ENCODE measurements around the gene OPN1MW2.
"Not testable (repeated sequence)": the region's sequence is repeated elsewhere in the genome, so short reads cannot be mapped to it uniquely, and the experiment has no call there.

Gene OPN1MW2

DNA sequence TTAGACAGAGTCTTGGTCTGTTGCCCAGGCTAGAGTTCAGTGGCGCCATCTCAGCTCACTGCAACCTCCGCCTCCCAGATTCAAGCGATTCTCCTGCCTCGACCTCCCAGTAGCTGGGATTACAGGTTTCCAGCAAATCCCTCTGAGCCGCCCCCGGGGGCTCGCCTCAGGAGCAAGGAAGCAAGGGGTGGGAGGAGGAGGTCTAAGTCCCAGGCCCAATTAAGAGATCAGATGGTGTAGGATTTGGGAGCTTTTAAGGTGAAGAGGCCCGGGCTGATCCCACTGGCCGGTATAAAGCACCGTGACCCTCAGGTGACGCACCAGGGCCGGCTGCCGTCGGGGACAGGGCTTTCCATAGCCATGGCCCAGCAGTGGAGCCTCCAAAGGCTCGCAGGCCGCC is at the start of gene OPN1MW2:
OPN1MW2 (plus strand) TSS at position 301 of the 400 bp plus-strand sequence; CDS start at position 361, 60 bp downstream.
- DNase-seq: not testable (repeated sequence)

DNA sequence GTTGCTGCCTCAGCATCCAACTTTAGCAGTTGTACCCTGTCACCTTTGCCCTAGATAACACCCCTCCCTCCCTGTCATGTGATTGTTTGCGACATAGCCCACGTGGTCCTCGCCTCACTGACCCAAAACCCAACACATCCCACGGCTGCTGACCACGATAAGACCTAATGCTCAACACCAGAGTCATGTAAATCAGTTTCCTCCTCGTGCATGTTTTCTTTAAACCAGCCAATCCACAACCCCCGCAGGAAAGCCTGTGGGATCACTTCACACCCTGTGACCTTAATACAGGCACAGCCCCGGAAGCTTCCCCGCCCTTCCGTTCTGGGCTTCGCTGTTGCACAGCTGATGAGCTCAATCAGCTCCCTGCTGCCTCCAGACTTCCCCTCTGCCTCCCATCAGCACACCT is 47.0 kb upstream of the OPN1MW2 start:
- DNase-seq: not testable (repeated sequence)

GRCh38 chrX:154174356-154174755 is 45.2 kb upstream of the OPN1MW2 start:
- DNase-seq: not testable (repeated sequence)

DNA sequence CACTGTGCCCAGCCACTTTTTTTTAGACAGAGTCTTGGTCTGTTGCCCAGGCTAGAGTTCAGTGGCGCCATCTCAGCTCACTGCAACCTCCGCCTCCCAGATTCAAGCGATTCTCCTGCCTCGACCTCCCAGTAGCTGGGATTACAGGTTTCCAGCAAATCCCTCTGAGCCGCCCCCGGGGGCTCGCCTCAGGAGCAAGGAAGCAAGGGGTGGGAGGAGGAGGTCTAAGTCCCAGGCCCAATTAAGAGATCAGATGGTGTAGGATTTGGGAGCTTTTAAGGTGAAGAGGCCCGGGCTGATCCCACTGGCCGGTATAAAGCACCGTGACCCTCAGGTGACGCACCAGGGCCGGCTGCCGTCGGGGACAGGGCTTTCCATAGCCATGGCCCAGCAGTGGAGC is 37.3 kb upstream of the OPN1MW2 start, which contains the start of gene OPN1MW:
OPN1MW (plus strand) TSS at position 301 of the 400 bp plus-strand sequence; CDS start at position 383, 82 bp downstream.
- DNase-seq: not testable (repeated sequence)

GRCh38 chrX:154183794-154184193 is 35.8 kb upstream of the OPN1MW2 start:
- DNase-seq: not testable (repeated sequence)

- not testable (repeated sequence) for DNase-seq
Observed at GRCh38 chrX:154192846-154193245, 26.7 kb upstream of the OPN1MW2 start.

DNA sequence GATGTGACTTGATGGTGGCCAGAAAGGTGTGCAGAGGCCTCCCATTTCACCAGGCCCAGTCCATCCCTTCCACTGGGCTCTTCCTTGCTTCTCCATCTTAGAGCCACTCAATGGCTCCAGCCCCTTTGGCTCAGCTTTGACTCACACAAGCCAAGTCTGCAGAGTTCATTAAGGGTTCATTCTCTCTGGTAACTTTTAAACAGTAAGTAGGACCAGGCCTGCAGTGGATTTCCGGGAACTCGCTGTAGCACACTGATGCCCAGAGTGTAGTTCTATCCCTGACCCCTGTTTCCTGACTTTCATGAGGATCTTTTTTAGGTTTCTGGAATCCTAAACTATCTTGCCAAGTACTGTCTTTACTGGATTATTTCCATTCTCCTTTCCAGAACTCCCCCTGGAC is 25.2 kb upstream of the OPN1MW2 start:
- not testable (repeated sequence) for DNase-seq

DNA sequence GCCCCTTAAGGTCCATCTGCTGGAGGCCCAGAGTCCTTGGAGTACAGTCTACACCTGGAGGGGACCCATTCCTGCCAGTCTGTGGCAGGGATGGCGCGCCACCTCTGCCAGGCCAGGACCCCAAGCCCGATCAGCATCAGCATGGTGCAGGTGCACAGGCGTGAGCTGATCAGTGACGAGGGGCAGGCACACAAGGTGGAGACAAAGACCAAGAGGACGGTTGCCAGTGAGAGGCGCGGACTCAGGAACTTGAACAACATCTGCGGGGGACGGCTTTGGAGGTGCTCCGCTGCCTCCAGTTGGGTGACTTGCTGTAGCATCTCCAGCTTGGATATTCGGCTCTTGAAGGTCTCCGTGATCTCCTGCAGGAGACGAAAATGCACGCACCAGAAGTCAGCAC is 23.1 kb upstream of the OPN1MW2 start:
- not testable (repeated sequence) for DNase-seq

DNA sequence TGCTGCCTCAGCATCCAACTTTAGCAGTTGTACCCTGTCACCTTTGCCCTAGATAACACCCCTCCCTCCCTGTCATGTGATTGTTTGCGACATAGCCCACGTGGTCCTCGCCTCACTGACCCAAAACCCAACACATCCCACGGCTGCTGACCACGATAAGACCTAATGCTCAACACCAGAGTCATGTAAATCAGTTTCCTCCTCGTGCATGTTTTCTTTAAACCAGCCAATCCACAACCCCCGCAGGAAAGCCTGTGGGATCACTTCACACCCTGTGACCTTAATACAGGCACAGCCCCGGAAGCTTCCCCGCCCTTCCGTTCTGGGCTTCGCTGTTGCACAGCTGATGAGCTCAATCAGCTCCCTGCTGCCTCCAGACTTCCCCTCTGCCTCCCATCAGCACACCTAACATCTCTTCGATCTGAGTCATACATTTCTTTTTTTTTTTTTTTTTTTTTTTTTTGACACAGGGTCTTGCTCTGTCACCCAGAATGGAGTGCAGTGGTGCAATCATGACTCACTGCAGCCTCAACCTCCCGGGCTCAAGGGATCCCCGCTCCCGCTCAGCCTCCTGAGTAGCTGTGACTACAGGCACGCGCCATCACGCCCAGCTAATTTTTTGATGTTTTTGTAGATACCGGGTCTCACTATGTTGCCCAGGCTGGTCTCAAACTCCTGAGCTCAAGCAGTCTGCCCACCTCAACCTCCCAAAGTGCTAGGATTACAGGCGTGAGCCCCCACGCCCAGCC is 9.7 kb upstream of the OPN1MW2 start:
- not testable (repeated sequence) for DNase-seq

- not testable (repeated sequence) for DNase-seq
Observed at GRCh38 chrX:154211057-154211456, 8.5 kb upstream of the OPN1MW2 start.

DNA sequence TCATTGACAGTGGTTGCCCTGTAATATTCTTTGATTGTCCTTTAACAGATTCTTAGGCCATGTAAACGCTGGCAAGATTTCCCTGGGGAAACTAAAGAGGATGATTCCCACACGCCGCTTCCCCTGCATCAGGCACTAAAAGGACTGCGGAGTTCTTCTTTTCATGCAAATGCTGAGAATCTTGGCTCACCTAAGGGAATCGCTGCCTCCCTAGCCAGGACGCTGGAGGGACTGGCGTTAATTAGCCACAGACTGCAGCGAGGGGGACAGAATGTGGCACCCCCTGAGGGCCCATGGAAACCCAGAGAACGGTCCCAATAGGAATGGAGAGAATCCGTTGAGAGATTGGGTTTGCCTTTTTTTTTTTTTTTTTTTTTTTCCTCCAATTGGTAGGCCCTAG is 8.1 kb upstream of the OPN1MW2 start:
- not testable (repeated sequence) for DNase-seq

DNA sequence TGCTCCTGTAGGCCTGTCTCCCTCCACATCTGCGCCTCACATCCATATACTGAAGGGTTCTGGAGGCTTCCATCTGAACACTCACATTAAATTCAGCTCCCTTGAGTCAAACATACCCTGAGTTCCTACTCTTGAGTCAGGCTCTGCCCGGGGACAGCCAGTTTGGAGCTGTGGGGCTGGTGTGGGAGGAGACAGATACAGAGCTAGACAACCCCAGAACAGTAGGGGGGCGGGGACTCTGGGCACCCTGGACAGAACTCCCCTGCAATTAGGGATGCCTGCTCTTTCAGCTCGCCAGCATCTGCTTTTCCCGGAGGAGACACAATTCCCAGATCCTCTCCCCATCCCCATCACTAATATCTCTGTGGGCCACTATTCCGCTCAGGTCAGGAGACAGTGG is 5.7 kb downstream of the OPN1MW2 start:
- DNase-seq: not testable (repeated sequence)

DNA sequence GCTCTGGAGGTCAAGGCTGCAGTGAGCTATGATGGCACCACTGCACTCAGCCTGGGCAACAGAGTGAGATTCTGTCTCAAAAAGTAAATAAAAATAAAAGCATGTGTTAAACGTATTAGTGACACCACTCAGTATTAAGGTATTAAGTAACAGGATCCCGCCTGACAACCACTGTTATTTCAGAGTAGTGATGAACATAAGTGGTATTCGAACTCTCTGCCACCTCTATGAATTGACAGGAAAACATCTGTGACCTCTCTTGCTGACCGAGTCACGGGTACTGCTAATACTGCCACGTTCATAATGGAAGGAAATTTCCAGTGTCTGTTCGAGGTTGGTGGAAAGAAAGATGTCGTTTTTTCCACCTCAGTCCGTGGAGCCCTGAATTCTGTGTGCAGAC is 7.2 kb downstream of the OPN1MW2 start:
- DNase-seq: not testable (repeated sequence)

GRCh38 chrX:154231443-154231842 is 11.9 kb downstream of the OPN1MW2 start:
- not testable (repeated sequence) for DNase-seq

GRCh38 chrX:154233620-154234019 is 14.1 kb downstream of the OPN1MW2 start:
- DNase-seq: not testable (repeated sequence)

DNA sequence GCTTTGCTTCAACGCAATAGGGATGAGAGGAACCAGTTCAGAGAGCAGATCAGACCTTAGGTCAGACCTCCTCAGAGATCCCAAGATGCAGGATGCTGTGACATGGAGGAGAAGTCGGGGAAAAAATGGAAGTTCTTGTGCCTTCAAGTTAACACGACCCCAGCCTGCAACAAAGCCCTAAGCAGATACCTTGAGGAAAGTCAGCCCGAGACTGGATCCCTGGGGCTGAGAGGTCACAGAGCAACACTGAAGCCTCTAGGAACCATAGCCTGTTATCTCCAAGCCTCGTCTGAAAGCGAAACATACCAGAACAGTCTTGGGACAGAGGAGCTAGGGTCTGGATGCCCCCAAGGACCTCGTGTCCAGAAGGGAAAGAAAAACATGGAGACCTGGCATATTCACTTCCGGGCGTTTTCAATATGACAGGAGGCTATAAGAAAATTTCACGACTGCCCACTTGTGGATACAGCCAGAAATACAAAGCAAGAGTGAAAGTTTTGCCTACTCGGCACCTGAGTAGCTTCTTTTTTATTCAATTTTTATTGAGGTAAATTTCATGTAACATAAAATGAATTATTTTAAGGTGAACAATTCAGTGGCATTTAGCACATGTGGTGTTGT is 19.5 kb downstream of the OPN1MW2 start:
- DNase-seq: not testable (repeated sequence)

DNA sequence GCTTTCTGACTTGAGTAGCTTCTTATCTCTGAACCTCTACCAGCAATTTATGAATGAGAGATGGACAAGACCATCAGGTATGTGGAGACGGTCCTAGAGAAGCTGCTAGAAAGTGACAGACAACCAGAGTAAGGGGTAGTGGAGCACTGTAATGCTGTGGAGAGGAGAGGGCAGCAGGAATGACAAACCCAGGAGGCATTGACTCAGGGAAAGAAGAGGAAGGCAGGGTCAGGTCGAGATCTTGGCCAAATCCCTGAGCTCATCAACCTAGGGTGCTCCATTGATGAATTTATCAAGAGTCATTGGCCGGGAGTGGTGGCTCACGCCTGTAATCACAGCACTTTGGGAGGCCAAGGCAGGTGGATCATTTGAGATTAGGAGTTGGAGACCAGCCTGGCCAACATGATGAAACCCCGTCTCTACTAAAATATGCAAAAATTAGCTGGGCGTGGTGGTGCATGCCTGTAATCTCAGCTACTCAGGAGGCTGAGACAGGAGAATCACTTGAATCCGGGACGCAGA is 20.5 kb downstream of the OPN1MW2 start:
- DNase-seq: peak; percentile 1

- not testable (repeated sequence) for DNase-seq
Observed at GRCh38 chrX:154247377-154248045, 28.0 kb downstream of the OPN1MW2 start.

DNA sequence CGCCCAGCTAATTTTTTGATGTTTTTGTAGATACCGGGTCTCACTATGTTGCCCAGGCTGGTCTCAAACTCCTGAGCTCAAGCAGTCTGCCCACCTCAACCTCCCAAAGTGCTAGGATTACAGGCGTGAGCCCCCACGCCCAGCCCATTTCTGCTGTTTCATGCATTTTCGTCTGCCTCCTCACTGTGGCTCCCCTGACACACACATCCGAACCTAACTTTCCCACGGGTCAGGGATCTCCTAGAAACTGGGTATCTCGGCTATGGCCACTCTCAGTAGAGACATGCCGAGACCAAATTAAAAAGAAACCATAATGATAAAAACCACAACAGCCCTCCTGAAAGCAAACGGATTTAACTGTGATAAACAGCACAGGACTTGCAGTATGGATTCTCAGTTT is 28.5 kb downstream of the OPN1MW2 start:
- not testable (repeated sequence) for DNase-seq

DNA sequence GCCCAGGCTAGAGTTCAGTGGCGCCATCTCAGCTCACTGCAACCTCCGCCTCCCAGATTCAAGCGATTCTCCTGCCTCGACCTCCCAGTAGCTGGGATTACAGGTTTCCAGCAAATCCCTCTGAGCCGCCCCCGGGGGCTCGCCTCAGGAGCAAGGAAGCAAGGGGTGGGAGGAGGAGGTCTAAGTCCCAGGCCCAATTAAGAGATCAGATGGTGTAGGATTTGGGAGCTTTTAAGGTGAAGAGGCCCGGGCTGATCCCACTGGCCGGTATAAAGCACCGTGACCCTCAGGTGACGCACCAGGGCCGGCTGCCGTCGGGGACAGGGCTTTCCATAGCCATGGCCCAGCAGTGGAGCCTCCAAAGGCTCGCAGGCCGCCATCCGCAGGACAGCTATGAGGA is 37.7 kb downstream of the OPN1MW2 start, which contains the start of gene OPN1MW3:
OPN1MW3 (plus strand) TSS at position 301 of the 400 bp plus-strand sequence; CDS start at position 339, 38 bp downstream.
- DNase-seq: not testable (repeated sequence)

GRCh38 chrX:154258711-154259110 is 39.2 kb downstream of the OPN1MW2 start:
- DNase-seq: not testable (repeated sequence)

DNA sequence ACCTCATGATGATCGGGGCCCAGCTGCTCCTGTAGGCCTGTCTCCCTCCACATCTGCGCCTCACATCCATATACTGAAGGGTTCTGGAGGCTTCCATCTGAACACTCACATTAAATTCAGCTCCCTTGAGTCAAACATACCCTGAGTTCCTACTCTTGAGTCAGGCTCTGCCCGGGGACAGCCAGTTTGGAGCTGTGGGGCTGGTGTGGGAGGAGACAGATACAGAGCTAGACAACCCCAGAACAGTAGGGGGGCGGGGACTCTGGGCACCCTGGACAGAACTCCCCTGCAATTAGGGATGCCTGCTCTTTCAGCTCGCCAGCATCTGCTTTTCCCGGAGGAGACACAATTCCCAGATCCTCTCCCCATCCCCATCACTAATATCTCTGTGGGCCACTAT is 43.5 kb downstream of the OPN1MW2 start:
- DNase-seq: not testable (repeated sequence)

DNA sequence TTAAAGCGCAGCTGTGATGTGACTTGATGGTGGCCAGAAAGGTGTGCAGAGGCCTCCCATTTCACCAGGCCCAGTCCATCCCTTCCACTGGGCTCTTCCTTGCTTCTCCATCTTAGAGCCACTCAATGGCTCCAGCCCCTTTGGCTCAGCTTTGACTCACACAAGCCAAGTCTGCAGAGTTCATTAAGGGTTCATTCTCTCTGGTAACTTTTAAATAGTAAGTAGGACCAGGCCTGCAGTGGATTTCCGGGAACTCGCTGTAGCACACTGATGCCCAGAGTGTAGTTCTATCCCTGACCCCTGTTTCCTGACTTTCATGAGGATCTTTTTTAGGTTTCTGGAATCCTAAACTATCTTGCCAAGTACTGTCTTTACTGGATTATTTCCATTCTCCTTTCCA is 49.7 kb downstream of the OPN1MW2 start:
- not testable (repeated sequence) for DNase-seq

All from eye (tissue), 1 donor.